ENCODE results near the gene TCERG1L.
"Not testable (repeated sequence)": the region's sequence is repeated elsewhere in the genome, so short reads cannot be mapped to it uniquely, and the experiment has no call there.

The TCERG1L gene

GRCh38 chr10:131089150-131089549, 222.4 kb downstream of the TCERG1L start:
- DNase-seq (ENCODE audit: low read depth in 1 of 2, low spot score in 1 of 2) = no peak

- DNase-seq (ENCODE audit: low read depth in 1 of 2, low spot score in 1 of 2) = no peak
Observed at GRCh38 chr10:131088619-131089018, 222.9 kb downstream of the TCERG1L start.

GRCh38 chr10:131087464-131088215, 223.9 kb downstream of the TCERG1L start:
- no peak for DNase-seq (ENCODE audit: low read depth in 1 of 2, low spot score in 1 of 2)

GRCh38 chr10:131086511-131086910, 225.0 kb downstream of the TCERG1L start:
- DNase-seq (ENCODE audit: low read depth in 1 of 2, low spot score in 1 of 2) = no peak

- no peak for DNase-seq (ENCODE audit: low read depth in 1 of 2, low spot score in 1 of 2)
Observed at GRCh38 chr10:131086094-131086493, 225.4 kb downstream of the TCERG1L start.

- no peak for DNase-seq (ENCODE audit: low read depth in 1 of 2, low spot score in 1 of 2)
Observed at GRCh38 chr10:131085091-131085860, 226.2 kb downstream of the TCERG1L start.

- no peak for DNase-seq (ENCODE audit: low read depth in 1 of 2, low spot score in 1 of 2)
Observed at GRCh38 chr10:131084791-131085090, 226.8 kb downstream of the TCERG1L start.

- DNase-seq (ENCODE audit: low read depth in 1 of 2, low spot score in 1 of 2) = no peak
Observed at GRCh38 chr10:131083915-131084790, 227.4 kb downstream of the TCERG1L start.

GRCh38 chr10:131082991-131083481, 228.5 kb downstream of the TCERG1L start:
- DNase-seq (ENCODE audit: low read depth in 1 of 2, low spot score in 1 of 2) = no peak

- no peak for DNase-seq (ENCODE audit: low read depth in 1 of 2, low spot score in 1 of 2)
Observed at GRCh38 chr10:131082201-131082850, 229.2 kb downstream of the TCERG1L start.

GRCh38 chr10:131081786-131082185, 229.7 kb downstream of the TCERG1L start:
- DNase-seq (ENCODE audit: low read depth in 1 of 2, low spot score in 1 of 2) = no peak

- DNase-seq (ENCODE audit: low read depth in 1 of 2, low spot score in 1 of 2) = no peak
Observed at GRCh38 chr10:131081376-131081775, 230.1 kb downstream of the TCERG1L start.

GRCh38 chr10:131080571-131080970, 230.9 kb downstream of the TCERG1L start:
- no peak for DNase-seq (ENCODE audit: low read depth in 1 of 2, low spot score in 1 of 2)

GRCh38 chr10:131079314-131079713, 232.2 kb downstream of the TCERG1L start:
- no peak for DNase-seq (ENCODE audit: low read depth in 1 of 2, low spot score in 1 of 2)

GRCh38 chr10:131078882-131079280, 232.6 kb downstream of the TCERG1L start:
- DNase-seq (ENCODE audit: low read depth in 1 of 2, low spot score in 1 of 2) = not testable (repeated sequence)

- DNase-seq (ENCODE audit: low read depth in 1 of 2, low spot score in 1 of 2) = no peak
Observed at GRCh38 chr10:131078131-131078881, 233.2 kb downstream of the TCERG1L start.

GRCh38 chr10:131077724-131078123, 233.8 kb downstream of the TCERG1L start:
- DNase-seq (ENCODE audit: low read depth in 1 of 2, low spot score in 1 of 2) = no peak

GRCh38 chr10:131077031-131077430, 234.5 kb downstream of the TCERG1L start:
- no peak for DNase-seq (ENCODE audit: low read depth in 1 of 2, low spot score in 1 of 2)

GRCh38 chr10:131076356-131076755, 235.2 kb downstream of the TCERG1L start:
- no peak for DNase-seq (ENCODE audit: low read depth in 1 of 2, low spot score in 1 of 2)

GRCh38 chr10:131075218-131075770, 236.2 kb downstream of the TCERG1L start:
- no peak for DNase-seq (ENCODE audit: low read depth in 1 of 2, low spot score in 1 of 2)

Data from stimulated activated CD4-positive, alpha-beta T cell treated with anti-CD3 and anti-CD28 coated beads, Interleukin-15, amount 100 ng/mL, for 1 hour (primary cell).